Measurements from ENCODE around the gene ZNF182. TPM values are rescaled to one million over a fixed set of nuclear protein-coding genes. Genes with fewer than 3 reads are reported as not detected.

The ZNF182 gene
- total and polyA plus RNA-seq, 11 donors, result 1.8 to 4.8 (median 3.0) TPM

DNA sequence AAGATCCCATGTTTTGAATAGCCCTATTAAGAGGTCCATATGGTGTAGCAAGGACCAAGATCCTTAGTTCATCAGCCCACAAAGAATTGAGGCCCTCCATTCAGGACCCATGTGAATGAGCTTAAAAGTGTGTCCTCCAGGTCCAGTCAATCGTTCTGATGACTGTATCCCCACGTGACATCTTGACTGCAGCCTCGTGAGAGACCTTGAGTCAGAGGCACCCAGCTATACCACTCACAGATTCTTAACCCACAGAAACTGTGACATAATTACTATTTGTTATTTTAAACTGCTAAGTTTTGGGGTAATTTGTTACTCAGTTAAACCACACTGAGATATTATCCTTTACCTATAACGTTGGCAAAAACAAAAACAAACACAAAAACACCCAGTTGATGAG is 62.4 kb downstream of the ZNF182 start:
- Histone ChIP-seq H3K4me3 (no peak overlapping the region), H3K4me1 (no peaks in the 10 kb centered on the region), H3K36me3 (no peaks in the 10 kb centered on the region), H3K27me3 (no peaks in the 10 kb centered on the region), H3K27ac (no peak overlapping the region), H3K9me3 (peaks cover 0 to 10% (median 0%) of the 10 kb centered on the region in 12 donors)
- 53 to 80% (median 70%) methylated on average over 4 of the region's 4 CpGs for WGBS, 4 donors
- ATAC-seq, result no peak
- DNase-seq, result no peak
- no peak for TF ChIP-seq POLR2A (IDR thresholded peaks at IDR 0.05)
- TF ChIP-seq, protein P1, sequence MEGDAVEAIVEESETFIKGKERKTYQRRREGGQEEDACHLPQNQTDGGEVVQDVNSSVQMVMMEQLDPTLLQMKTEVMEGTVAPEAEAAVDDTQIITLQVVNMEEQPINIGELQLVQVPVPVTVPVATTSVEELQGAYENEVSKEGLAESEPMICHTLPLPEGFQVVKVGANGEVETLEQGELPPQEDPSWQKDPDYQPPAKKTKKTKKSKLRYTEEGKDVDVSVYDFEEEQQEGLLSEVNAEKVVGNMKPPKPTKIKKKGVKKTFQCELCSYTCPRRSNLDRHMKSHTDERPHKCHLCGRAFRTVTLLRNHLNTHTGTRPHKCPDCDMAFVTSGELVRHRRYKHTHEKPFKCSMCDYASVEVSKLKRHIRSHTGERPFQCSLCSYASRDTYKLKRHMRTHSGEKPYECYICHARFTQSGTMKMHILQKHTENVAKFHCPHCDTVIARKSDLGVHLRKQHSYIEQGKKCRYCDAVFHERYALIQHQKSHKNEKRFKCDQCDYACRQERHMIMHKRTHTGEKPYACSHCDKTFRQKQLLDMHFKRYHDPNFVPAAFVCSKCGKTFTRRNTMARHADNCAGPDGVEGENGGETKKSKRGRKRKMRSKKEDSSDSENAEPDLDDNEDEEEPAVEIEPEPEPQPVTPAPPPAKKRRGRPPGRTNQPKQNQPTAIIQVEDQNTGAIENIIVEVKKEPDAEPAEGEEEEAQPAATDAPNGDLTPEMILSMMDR (IDR thresholded peaks at IDR 0.05), result no peak
- intact Hi-C loops (cut with DNase I), result no loop called here

DNA sequence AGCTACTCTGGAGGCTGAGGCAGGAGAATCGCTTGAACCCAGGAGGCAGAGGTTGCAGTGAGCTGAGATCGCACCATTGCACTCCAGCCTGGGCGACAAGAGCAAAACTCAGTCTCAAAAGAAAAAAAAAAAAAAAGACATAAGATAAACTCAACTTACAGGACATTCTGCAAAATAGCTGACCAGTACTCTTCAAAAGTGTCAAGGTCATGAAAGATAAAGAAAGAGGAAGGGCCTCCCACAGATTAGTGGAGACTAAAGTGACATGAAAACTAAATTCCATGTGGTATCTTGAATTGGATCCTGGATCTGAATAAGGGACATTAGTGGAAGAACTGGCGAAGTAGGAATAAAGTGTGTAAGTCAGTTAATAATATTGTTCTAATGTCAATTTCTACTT is 63.3 kb downstream of the ZNF182 start:
- no peak for ATAC-seq
- no peaks in the 10 kb centered on the region for H3K36me3 ChIP-seq
- 86 to 98% (median 93%) methylated on average over 4 of the region's 4 CpGs for WGBS, 4 donors

DNA sequence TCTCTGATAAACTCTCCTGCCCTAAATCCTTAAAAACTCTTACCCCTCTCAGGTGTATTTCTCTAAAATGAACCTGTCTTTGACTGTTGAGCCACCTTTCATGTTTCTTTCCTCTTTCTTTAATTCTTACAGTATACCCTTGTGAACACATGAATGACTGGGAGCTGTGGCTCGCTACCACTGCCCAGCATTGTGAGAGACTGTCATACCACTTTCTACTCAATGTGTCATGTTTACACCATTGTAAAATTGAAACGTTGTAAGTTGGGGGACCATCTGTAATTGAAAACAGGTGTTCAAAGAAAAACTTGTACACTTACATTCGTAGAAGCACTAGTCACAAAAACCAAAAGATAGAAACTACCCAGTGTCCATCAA is 66.9 kb downstream of the ZNF182 start:
- DNase-seq, result no peak
- no peak for ATAC-seq
- intact Hi-C loops (cut with DNase I), result no loop called here
- Histone ChIP-seq H3K27ac (no peak overlapping the region), H3K27me3 (no peaks in the 10 kb centered on the region), H3K36me3 (no peaks in the 10 kb centered on the region), H3K4me1 (no peaks in the 10 kb centered on the region), H3K4me3 (peak overlapping the region in 5 of 12 donors; percentile 12 to 28 (median 17)), H3K9me3 (no peaks in the 10 kb centered on the region)
- TF ChIP-seq, protein P1 (IDR thresholded peaks at IDR 0.05), result no peak
- no peak for TF ChIP-seq POLR2A (IDR thresholded peaks at IDR 0.05)
- 51 to 81% (median 65%) methylated on average over 3 of the region's 3 CpGs for WGBS, 4 donors

More for the DNA sequence above, 63.3 kb downstream of the ZNF182 start:
- Histone ChIP-seq H3K27ac (no peak overlapping the region), H3K4me1 (no peaks in the 10 kb centered on the region), H3K9me3 (peaks cover 0 to 7% (median 0%) of the 10 kb centered on the region in 12 donors), H3K4me3 (no peak overlapping the region), H3K27me3 (no peaks in the 10 kb centered on the region)
- intact Hi-C loops (cut with DNase I), result no loop called here
- TF ChIP-seq, protein P1 (IDR thresholded peaks at IDR 0.05), result no peak
- TF ChIP-seq POLR2A (IDR thresholded peaks at IDR 0.05), result no peak
- DNase-seq, result no peak

DNA sequence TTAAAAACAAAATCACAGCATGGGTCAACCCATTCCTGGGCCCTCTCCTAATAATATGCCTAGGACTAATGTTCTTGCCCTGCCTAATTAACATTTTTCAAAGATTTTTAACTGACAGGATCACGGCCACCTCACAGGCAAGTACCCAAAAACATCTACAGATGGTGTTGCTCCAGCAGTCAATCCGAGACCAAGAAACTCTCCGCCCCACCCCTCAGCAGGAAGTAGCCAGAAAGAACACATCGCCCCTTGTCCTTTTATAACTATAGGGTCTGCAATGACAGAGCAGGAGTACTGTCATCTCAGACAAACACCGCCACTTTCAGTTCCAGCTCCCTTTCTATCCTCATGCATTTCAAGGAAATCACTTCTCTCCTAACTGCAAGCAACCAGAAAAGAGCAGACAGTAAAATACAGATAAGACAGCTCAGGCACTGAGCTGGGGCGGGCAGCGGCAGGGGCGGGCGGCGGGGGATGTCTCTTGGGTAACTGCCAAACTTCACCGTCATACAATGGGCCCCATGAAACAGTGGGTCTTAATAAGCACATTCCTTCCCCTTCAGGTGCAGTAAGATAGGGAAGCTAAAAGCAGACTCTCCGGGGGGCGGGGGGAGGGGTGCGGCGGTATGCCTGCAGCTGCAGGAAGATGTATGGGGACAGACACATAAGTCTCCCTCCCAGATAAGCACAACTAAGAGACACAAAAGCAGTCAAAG is 67.4 kb downstream of the ZNF182 start:
- H3K4me1 ChIP-seq, result no peaks in the 10 kb centered on the region
- H3K4me3 ChIP-seq, result peak overlapping the region in 7 of 12 donors; percentile 5 to 28 (median 17)
- no peaks in the 10 kb centered on the region for H3K27me3 ChIP-seq
- no peak overlapping the region for H3K27ac ChIP-seq
- 5 to 41% (median 23%) methylated on average over 15 of the region's 15 CpGs for WGBS, 4 donors
- intact Hi-C loops (cut with DNase I), result no loop called here
- no peaks in the 10 kb centered on the region for H3K36me3 ChIP-seq
- ATAC-seq (no peak), DNase-seq (no peak)
- no peaks in the 10 kb centered on the region for H3K9me3 ChIP-seq
- TF ChIP-seq POLR2A (IDR thresholded peaks at IDR 0.05), result no peak
- TF ChIP-seq, protein P1 (IDR thresholded peaks at IDR 0.05), result no peak
